Left renal pelvis (tissue), 4 donors: ENCODE results near the gene RHBDF2. TPM values are rescaled to one million over a fixed set of nuclear protein-coding genes. Genes with fewer than 3 reads are reported as not detected.

Experiments used
- DNase-seq, 4 donors: peaks; one replicate each; pipeline ENCODE4 v3.0.0-alpha.2; 2013; ENCODE audit warnings: low read depth in 4 of 4, low spot score in 3 of 4
- polyA plus RNA-seq, 4 donors: library from polyadenylated mRNA; unstranded; fragments of 120-200 nt; gene quantifications; one replicate each; pipeline ENCODE4 v1.2.1, GENCODE V29; 2013; ENCODE audit not compliant: insufficient read length in 4 of 4

The RHBDF2 gene
- polyA plus RNA-seq, 4 donors, result 4.6 to 8.9 (median 6.2) TPM

DNA sequence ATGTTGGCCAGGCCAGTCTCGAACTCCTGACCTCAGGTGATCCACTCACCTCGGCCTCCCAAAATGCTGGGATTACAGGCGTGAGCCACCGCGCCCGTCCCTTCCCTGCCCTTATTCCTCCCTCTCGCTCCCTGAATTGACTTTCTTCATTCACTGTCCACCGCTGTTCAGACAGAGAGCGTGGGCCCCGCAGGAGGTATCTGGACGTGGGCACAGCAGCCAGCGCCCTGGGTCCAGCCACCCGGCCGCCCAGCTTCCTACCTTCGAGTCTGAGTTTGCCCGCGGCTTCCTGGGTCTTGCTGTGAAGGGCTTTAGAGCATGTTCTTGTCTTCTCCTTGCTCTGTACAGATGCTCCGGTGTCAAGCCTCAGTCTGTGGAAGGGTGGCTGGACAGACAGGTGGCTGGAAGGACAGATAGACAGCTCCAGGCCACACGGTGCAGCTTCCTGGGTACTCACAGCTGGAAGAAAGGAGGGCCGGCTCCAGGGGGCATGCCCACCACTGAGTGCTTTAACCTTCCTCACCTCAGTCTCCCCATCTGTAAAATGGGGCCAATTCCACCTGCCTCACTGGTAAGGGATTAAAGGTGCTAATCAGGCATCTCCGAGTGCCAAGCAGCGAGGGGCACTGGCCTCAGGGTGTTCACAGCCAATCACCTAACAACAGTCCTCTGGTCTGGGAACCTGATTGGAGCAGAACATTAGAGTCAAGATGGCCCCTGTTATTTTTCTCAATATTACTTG, 13.6 kb downstream of the RHBDF2 start:
- DNase-seq, result no peak

DNA sequence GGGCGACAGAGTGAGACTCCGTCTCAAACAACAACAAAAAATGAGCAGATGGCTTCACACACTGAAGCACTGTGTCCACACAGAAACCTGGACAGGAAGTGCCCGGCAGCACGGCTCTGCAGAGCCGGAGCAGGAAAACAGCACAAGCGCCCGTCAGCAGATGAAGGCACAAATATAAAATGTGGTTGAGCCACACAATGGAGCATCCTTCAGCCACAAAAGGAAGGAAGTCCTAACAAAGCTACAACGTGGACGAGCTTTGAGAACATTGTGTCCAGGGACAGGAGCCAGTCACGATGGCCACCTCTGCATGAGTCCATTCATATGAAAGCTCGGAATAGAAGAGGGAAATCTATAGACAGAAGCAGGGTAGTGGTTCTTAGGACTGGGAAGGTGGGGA, 15.7 kb downstream of the RHBDF2 start:
- no peak for DNase-seq

- DNase-seq, result no peak
These were observed 16.9 kb downstream of the RHBDF2 start for GRCh38 chr17:76484228-76484725.

- DNase-seq, result no peak
These were observed 20.1 kb downstream of the RHBDF2 start for GRCh38 chr17:76481071-76481655.

- no peak for DNase-seq
These were observed 20.6 kb downstream of the RHBDF2 start for GRCh38 chr17:76480632-76481031.

GRCh38 chr17:76479515-76480060, 21.6 kb downstream of the RHBDF2 start:
- DNase-seq, result no peak

- no peak for DNase-seq
These were observed 22.3 kb downstream of the RHBDF2 start for GRCh38 chr17:76478730-76479514.

DNA sequence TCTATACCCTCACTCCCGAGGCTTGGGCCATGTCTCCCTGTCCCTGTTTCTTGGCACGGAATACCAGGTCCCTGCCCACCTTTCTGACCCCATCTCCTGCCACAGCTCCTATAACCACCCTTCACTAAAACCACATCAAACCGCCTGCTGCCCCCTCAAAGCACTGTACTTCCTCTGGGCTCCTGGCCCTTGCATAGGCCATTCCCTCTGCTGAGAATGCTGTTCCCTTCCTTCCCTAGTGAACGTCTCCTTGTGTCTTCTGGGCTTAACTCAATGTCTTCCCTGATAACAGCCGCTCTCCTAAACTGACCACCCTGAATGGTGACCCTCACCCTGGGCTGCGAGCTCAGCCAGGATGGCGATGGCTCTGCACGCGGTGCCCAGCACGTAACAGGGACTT, 23.1 kb downstream of the RHBDF2 start:
- DNase-seq, result no peak

DNA sequence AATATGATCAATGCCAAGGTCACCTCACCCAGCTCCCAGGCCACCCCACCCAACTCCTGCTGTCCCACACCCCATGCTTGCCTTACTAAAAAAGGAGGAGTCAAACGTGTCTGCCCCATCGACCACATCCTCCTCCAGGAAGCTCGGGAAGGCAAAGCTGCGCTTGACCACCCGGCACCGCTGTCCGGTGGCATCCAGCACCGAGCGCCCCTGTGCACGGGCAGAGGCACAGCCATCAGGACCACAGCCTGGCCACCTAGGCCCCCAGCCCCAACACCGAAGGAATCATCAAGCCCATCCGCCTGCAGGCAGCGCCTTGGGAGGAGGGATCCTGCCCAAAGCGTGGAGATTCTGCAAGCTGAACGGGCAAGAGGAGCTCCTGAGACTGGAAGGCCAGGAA, 23.6 kb downstream of the RHBDF2 start:
- no peak for DNase-seq

- no peak for DNase-seq
These were observed 24.5 kb downstream of the RHBDF2 start for GRCh38 chr17:76476736-76477135.

DNA sequence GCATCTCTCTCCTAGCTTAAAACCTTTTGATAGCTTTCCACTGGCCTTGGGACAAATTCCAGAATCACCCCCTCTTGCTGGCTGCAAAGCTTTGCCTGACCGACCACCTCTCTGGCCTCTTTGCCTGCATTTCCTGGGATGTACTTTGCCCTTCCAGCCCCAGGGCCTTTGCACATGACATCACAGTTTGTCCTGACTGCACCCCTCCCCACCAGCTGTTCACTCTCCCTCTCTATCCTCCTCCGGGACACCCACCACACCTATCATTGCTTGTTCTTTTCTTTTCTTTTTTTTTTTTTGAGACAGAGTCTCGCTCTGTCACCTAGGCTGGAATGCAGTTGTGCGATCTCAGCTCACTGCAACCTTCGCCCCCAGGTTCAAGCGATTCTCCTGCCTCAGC, 25.9 kb downstream of the RHBDF2 start:
- no peak for DNase-seq

DNA sequence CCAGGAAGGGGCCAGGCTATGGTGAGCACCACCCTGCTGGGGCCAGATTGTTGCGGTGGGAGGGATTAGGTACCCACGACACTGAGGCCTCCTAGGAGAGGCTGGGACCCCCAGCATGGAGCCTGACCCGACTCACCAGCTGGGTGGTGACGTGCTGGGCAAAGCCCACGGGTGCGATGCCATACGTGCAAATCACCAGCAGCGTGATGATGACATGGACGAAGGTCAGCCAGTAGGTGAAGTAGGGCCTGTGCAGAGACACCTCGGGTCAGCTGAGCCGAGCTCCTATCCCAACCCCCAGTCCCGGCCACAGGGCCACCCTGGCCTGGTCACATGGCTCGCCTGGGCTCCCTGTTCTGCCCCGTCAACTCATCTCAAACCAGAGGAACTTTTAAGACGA, 26.3 kb downstream of the RHBDF2 start:
- no peak for DNase-seq

GRCh38 chr17:76474238-76474637, 27.0 kb downstream of the RHBDF2 start:
- DNase-seq, result no peak

DNA sequence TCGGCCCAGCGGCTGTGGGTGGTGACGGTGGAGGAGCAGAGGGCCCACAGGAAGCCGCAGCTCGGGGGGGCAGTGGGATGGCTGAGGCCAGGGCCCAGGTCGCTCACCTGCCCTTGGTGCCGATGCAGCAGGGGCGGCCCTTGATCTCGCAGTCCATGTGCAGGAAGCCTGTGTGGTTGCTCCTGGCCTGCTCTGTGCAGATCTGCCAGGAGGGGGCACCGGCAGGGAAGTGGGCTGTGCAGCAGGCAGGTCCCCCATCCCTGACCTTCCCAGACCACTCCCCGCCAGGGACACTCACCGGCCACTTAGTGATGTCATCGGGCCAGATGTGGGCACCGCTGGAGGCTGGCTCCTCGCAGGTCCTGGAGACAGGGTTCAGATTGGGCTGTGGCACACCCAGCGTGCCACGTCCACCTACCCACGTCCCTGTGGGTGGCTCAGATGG, 27.7 kb downstream of the RHBDF2 start:
- no peak for DNase-seq

- no peak for DNase-seq
These were observed 28.5 kb downstream of the RHBDF2 start for GRCh38 chr17:76472726-76473125.

DNA sequence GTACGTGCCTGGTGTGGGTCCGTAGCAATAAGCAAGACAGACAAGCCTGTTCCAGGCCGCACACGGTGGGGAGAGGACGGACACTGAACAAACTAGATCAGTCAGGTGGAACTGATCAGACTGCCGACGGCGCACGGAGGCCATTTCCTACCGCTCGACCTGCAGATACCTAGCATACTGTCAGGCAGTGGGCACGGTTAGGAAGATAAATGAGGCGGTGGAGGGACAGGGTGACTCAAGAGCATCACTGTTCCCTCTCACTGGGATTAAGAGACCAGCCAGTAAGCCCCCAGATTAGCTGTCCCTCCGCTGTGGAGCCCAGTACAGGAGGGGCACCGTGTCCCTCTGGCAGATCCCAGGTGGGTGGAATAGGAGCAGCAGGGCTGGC, 29.0 kb downstream of the RHBDF2 start:
- no peak for DNase-seq

DNA sequence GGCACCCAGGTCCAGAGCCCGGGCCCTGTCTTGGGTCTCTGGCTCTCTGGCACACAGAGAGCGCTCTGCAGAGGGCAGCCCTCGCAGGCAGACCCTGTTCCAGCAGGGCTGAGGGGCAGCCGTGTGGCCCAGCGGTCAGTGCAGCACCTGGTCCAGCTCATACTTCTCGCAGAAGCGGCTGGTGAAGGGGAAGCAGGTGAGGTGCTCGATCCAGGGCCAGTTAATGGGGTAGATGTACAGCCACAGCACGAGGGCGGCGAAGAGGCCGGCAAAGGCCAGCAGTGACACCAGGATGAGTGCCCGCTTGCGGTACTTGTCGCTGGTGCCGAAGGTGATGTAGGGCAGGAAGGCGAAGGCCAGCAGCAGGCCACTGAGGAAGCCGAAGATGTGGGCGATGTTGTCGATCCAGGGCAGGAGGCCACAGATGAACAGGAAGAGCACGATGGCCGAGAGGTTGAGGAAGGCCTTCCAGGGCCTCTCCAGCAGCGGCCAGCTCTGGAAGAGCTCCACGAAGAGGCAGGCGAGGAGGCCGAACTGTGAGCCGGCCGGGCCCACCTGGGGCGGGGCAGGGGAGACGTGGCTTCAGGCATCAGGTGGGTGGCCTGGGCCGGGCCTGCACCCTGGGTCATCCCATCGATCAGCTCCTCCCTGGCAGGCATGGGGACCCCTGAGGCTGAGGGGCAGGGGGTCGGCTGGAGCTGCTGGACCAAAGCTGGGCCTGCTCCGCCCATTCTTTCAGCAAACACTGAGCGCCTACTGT, 29.5 kb downstream of the RHBDF2 start:
- DNase-seq, result no peak

- DNase-seq, result no peak
These were observed 31.1 kb downstream of the RHBDF2 start for GRCh38 chr17:76469991-76470739.

DNA sequence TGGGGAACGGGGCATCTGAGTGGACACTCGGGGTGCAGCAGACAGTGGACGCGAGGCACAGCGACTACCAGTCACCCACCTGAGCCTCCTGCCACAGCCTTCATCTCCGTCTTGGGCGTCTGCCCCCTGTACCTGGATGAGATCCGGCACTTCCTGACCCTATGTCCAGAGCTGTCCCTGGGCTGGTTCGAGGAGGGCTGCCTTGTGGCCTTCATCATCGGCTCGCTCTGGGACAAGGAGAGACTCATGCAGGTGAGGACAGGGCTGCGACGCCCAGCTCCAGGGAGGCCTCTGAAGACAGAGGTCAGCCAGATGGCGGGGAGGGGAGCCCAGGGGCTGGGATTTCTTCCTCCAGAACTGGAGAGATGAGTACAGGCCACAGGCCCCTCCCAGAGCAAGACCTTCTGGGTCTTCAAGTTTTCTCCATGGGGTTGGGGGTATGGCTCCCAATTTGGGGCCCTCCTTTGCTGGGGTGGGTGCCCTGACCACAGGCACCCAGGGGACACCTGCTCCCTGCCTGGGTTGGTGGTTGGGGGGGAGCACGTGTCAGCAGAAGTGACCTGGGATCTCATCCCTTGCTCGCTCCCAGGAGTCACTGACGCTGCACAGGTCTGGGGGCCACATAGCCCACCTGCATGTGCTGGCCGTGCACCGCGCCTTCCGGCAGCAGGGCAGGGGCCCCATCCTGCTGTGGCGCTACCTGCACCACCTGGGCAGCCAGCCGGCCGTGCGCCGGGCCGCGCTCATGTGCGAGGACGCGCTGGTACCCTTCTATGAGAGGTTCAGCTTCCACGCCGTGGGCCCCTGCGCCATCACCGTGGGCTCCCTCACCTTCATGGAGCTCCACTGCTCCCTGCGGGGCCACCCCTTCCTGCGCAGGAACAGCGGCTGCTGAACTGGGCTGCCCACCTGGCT, 31.9 kb downstream of the RHBDF2 start:
- DNase-seq, result no peak
